HepG2 (cell line): Measurements from ENCODE around the gene NT5C. TPM values are rescaled to one million over a fixed set of nuclear protein-coding genes. Genes with fewer than 3 reads are reported as not detected.

Source experiments
- DR1 ChIP-seq: sonication (generic); formaldehyde crosslinking; IDR thresholded peaks from 2 replicates; pipeline ENCODE4 v1.8.0; 2021; ENCODE audit warnings: mild to moderate bottlenecking, missing genetic modification reagents, inconsistent platforms
- EEA1 ChIP-seq: sonication (generic); formaldehyde crosslinking; IDR thresholded peaks from 2 replicates; pipeline ENCODE4 v1.5.1; 2020; ENCODE audit warnings: mild to moderate bottlenecking, missing genetic modification reagents, borderline replicate concordance
- GABPB1 ChIP-seq: IDR thresholded peaks from 2 replicates; pipeline ENCODE4 v1.6.1; 2016; ENCODE audit warnings: mild to moderate bottlenecking, missing genetic modification reagents, moderate library complexity, missing compliant biosample characterization
- HNRNPL ChIP-seq: fragments of 200-400 bp; formaldehyde crosslinking; IDR thresholded peaks from 2 replicates; pipeline ENCODE4 v1.6.1; 2017; ENCODE audit warnings: mild to moderate bottlenecking, low read depth, low read length
- KMT2A ChIP-seq: sonication (generic); formaldehyde crosslinking; IDR thresholded peaks from 2 replicates; pipeline ENCODE4 v1.4.0; 2020; ENCODE audit warnings: missing genetic modification reagents
- NFKB2 ChIP-seq: sonication (generic); formaldehyde crosslinking; IDR thresholded peaks from 2 replicates; pipeline ENCODE4 v1.4.0; 2020; ENCODE audit warnings: missing genetic modification reagents, borderline replicate concordance
- NFYC ChIP-seq: IDR thresholded peaks from 2 replicates; pipeline ENCODE4 v1.6.1; 2016; ENCODE audit warnings: missing genetic modification reagents, missing compliant biosample characterization
- NR2F2 ChIP-seq: IDR thresholded peaks from 2 replicates; pipeline ENCODE4 v1.6.1; 2012; ENCODE audit warnings: low read depth, inconsistent platforms, borderline replicate concordance
- RBFOX2 ChIP-seq: fragments of 200-400 bp; formaldehyde crosslinking; IDR thresholded peaks from 2 replicates; pipeline ENCODE4 v1.6.1; 2017; ENCODE audit warnings: low read depth, mild to moderate bottlenecking, low read length
- TGIF2 ChIP-seq: IDR thresholded peaks from 2 replicates; pipeline ENCODE4 v1.6.1; 2016; ENCODE audit warnings: control low read depth, missing compliant biosample characterization
- ZMAT3 ChIP-seq: sonication (generic); formaldehyde crosslinking; conservative IDR thresholded peaks from 2 replicates; pipeline ENCODE4 v1.7.0; 2021; ENCODE audit warnings: missing genetic modification reagents
- ZNF136 ChIP-seq: sonication (generic); formaldehyde crosslinking; IDR thresholded peaks from 2 replicates; pipeline ENCODE4 v1.8.1; 2022; ENCODE audit warnings: low read depth, mild to moderate bottlenecking, moderate library complexity, missing genetic modification reagents
- ZNF572 ChIP-seq: sonication (generic); formaldehyde crosslinking; IDR thresholded peaks from 2 replicates; pipeline ENCODE4 v1.5.1; 2020; ENCODE audit warnings: mild to moderate bottlenecking, missing genetic modification reagents
- ZNF615 ChIP-seq: sonication (generic); formaldehyde crosslinking; IDR thresholded peaks from 2 replicates; pipeline ENCODE4 v1.5.0; 2020; ENCODE audit warnings: mild to moderate bottlenecking, missing genetic modification reagents, borderline replicate concordance
- ZNF879 ChIP-seq: sonication (generic); formaldehyde crosslinking; IDR thresholded peaks from 2 replicates; pipeline ENCODE4 v1.8.1; 2023; ENCODE audit warnings: missing genetic modification reagents
- polyA plus RNA-seq, 8 experiments: library from polyadenylated mRNA; depleted of rRNA in 3 of 8; stranded (reverse) in 7 of 8; unstranded in 1 of 8; fragments of >200 nt; fragmentation: Illumina TruSeq in 4 of 8; extraction: Trizol in 4 of 8; gene quantifications; 2 replicates each; pipeline versions ENCODE4 v1.2.1 to v1.2.3, GENCODE V29; 2011 to 2016; ENCODE audit warnings: low read depth in 4 of 8, missing spikeins in 1 of 8, mixed read lengths in 1 of 8; ENCODE audit not compliant: insufficient read depth in 1 of 8
- total RNA-seq, 5 experiments: library from RNA; depleted of rRNA; stranded (reverse); fragments of >200 nt; fragmentation: Illumina TruSeq; extraction: Trizol; gene quantifications; 2 replicates each; pipeline ENCODE4 v1.2.3, GENCODE V29; 2016; ENCODE audit warnings: low read depth in 1 of 5
- TF ChIP-seq, protein P1 (sequence below): sonication (generic); formaldehyde crosslinking; IDR thresholded peaks from 2 replicates; pipeline ENCODE4 v1.4.0; 2020; ENCODE audit warnings: missing genetic modification reagents
- TF ChIP-seq, protein P2 (sequence below): sonication (generic); formaldehyde crosslinking; IDR thresholded peaks from 2 replicates; pipeline ENCODE4 v1.8.0; 2022; ENCODE audit warnings: mild to moderate bottlenecking, missing genetic modification reagents, moderate library complexity
- TF ChIP-seq, protein P3 (sequence below): sonication (generic); formaldehyde crosslinking; IDR thresholded peaks from 2 replicates; pipeline ENCODE4 v1.8.1; 2023; ENCODE audit warnings: mild to moderate bottlenecking, missing genetic modification reagents

The NT5C gene
- total and polyA plus RNA-seq, 2 of the 13 experiments (the other 11 are each of a cell fraction or from before 2014, with no cell fraction given): 42.8 to 48.6 TPM

DNA sequence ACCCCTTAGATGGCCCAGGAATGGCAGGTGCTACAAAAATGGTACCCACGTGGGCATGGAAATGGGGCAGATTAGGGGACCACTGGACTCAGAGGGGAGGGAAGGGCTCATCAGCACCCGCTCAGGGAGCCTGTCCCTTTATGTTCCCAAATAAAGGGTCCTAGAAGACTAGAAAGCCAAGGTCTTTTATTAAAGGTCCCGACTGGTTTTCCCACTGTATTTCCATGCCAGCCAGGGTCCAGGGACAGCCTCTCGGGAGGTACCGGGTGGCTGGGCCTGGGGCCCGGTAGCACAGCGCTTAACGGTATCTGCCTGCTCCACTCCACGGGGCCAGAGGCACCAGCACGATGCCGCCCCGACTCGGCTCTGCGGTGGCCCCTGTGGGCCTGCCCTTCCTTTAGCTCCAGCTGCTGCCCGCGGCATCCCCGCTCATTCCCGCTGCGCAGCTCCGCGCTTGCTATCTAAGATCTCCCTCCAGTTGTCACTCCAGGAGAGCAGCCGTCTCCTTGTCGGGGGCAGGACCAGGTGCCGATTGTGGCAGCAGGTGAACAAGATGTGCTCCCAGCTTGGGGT is 1.4 kb downstream of the NT5C start (continued):
- TF ChIP-seq, protein P1, sequence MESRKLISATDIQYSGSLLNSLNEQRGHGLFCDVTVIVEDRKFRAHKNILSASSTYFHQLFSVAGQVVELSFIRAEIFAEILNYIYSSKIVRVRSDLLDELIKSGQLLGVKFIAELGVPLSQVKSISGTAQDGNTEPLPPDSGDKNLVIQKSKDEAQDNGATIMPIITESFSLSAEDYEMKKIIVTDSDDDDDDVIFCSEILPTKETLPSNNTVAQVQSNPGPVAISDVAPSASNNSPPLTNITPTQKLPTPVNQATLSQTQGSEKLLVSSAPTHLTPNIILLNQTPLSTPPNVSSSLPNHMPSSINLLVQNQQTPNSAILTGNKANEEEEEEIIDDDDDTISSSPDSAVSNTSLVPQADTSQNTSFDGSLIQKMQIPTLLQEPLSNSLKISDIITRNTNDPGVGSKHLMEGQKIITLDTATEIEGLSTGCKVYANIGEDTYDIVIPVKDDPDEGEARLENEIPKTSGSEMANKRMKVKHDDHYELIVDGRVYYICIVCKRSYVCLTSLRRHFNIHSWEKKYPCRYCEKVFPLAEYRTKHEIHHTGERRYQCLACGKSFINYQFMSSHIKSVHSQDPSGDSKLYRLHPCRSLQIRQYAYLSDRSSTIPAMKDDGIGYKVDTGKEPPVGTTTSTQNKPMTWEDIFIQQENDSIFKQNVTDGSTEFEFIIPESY (CRISPR knock-in tag): peak; percentile 76
- TF ChIP-seq EEA1 (CRISPR knock-in tag) (0 out of 2 replicates have a peak, but pooled peaks have one; percentile 30), NFKB2 (CRISPR knock-in tag) (0 out of 2 replicates have a peak, but pooled peaks have one; percentile 11), TGIF2 (CRISPR knock-in tag) (0 out of 2 replicates have a peak, but pooled peaks have one; percentile 10), RBFOX2 (peak; percentile 75), ZNF136 (CRISPR knock-in tag) (0 out of 2 replicates have a peak, but pooled peaks have one; percentile 17), DR1 (CRISPR knock-in tag) (no peak), KMT2A (CRISPR knock-in tag) (no peak), HNRNPL (0 out of 2 replicates have a peak, but pooled peaks have one; percentile 35), ZNF879 (CRISPR knock-in tag) (0 out of 2 replicates have a peak, but pooled peaks have one; percentile 58), ZNF572 (CRISPR knock-in tag) (0 out of 2 replicates have a peak, but pooled peaks have one; percentile 18), ZMAT3 (no peak), NR2F2 (0 out of 2 replicates have a peak, but pooled peaks have one; percentile 2), ZNF615 (CRISPR knock-in tag) (0 out of 2 replicates have a peak, but pooled peaks have one; percentile 21), NFYC (no peak), GABPB1 (no peak)
- TF ChIP-seq, protein P2, sequence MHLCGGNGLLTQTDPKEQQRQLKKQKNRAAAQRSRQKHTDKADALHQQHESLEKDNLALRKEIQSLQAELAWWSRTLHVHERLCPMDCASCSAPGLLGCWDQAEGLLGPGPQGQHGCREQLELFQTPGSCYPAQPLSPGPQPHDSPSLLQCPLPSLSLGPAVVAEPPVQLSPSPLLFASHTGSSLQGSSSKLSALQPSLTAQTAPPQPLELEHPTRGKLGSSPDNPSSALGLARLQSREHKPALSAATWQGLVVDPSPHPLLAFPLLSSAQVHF (CRISPR knock-in tag): 0 out of 2 replicates have a peak, but pooled peaks have one; percentile 36
- TF ChIP-seq, protein P3, sequence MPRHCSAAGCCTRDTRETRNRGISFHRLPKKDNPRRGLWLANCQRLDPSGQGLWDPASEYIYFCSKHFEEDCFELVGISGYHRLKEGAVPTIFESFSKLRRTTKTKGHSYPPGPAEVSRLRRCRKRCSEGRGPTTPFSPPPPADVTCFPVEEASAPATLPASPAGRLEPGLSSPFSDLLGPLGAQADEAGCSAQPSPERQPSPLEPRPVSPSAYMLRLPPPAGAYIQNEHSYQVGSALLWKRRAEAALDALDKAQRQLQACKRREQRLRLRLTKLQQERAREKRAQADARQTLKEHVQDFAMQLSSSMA: 0 out of 2 replicates have a peak, but pooled peaks have one; percentile 61
